ENCODE data around the gene CARTPT.

CARTPT gene

GRCh38 chr5:71740015-71740753, 21.1 kb downstream of the CARTPT start:
- Histone ChIP-seq H3K9ac (ENCODE audit: low read length) (no peak overlapping the region), H3K4me1 (ENCODE audit: control insufficient read depth, insufficient read depth, low read length) (no peaks in the 10 kb centered on the region), H3K27ac (ENCODE audit: low read depth, low read length) (no peak overlapping the region), H3K27me3 (ENCODE audit: control insufficient read depth, insufficient read depth, low read length) (no peaks in the 10 kb centered on the region), H3K36me3 (ENCODE audit: control insufficient read depth, insufficient read depth, low read length) (no peaks in the 10 kb centered on the region), H3K4me3 (ENCODE audit: low read length) (no peak overlapping the region)

GRCh38 chr5:71743155-71743554, 24.1 kb downstream of the CARTPT start:
- Histone ChIP-seq H3K36me3 (ENCODE audit: control insufficient read depth, insufficient read depth, low read length) (no peaks in the 10 kb centered on the region), H3K27me3 (ENCODE audit: control insufficient read depth, insufficient read depth, low read length) (no peaks in the 10 kb centered on the region), H3K4me1 (ENCODE audit: control insufficient read depth, insufficient read depth, low read length) (no peaks in the 10 kb centered on the region), H3K9ac (ENCODE audit: low read length) (no peak overlapping the region), H3K4me3 (ENCODE audit: low read length) (no peak overlapping the region), H3K27ac (ENCODE audit: low read depth, low read length) (peak overlapping the region; percentile 34)

- Histone ChIP-seq H3K4me1 (ENCODE audit: control insufficient read depth, insufficient read depth, low read length) (no peaks in the 10 kb centered on the region), H3K27ac (ENCODE audit: low read depth, low read length) (no peak overlapping the region), H3K27me3 (ENCODE audit: control insufficient read depth, insufficient read depth, low read length) (no peaks in the 10 kb centered on the region)
These were observed 25.1 kb downstream of the CARTPT start for GRCh38 chr5:71744009-71744790.

GRCh38 chr5:71747182-71747581, 28.1 kb downstream of the CARTPT start:
- H3K4me1 ChIP-seq (ENCODE audit: control insufficient read depth, insufficient read depth, low read length): no peaks in the 10 kb centered on the region
- H3K4me3 ChIP-seq (ENCODE audit: low read length): no peak overlapping the region
- H3K27ac ChIP-seq (ENCODE audit: low read depth, low read length): no peak overlapping the region
- H3K36me3 ChIP-seq (ENCODE audit: control insufficient read depth, insufficient read depth, low read length): no peaks in the 10 kb centered on the region
- no peak overlapping the region for H3K9ac ChIP-seq (ENCODE audit: low read length)
- no peaks in the 10 kb centered on the region for H3K27me3 ChIP-seq (ENCODE audit: control insufficient read depth, insufficient read depth, low read length)

More at GRCh38 chr5:71744009-71744790, 25.1 kb downstream of the CARTPT start:
- H3K4me3 ChIP-seq (ENCODE audit: low read length): no peak overlapping the region
- H3K9ac ChIP-seq (ENCODE audit: low read length): no peak overlapping the region
- H3K36me3 ChIP-seq (ENCODE audit: control insufficient read depth, insufficient read depth, low read length): no peaks in the 10 kb centered on the region

GRCh38 chr5:71748360-71748759, 29.3 kb downstream of the CARTPT start:
- no peaks in the 10 kb centered on the region for H3K27me3 ChIP-seq (ENCODE audit: control insufficient read depth, insufficient read depth, low read length)
- no peak overlapping the region for H3K4me3 ChIP-seq (ENCODE audit: low read length)
- H3K27ac ChIP-seq (ENCODE audit: low read depth, low read length): no peak overlapping the region
- H3K4me1 ChIP-seq (ENCODE audit: control insufficient read depth, insufficient read depth, low read length): no peaks in the 10 kb centered on the region
- no peaks in the 10 kb centered on the region for H3K36me3 ChIP-seq (ENCODE audit: control insufficient read depth, insufficient read depth, low read length)
- no peak overlapping the region for H3K9ac ChIP-seq (ENCODE audit: low read length)

GRCh38 chr5:71751422-71751821, 32.3 kb downstream of the CARTPT start:
- no peak overlapping the region for H3K9ac ChIP-seq (ENCODE audit: low read length)
- H3K27ac ChIP-seq (ENCODE audit: low read depth, low read length): no peak overlapping the region
- H3K4me3 ChIP-seq (ENCODE audit: low read length): no peak overlapping the region

GRCh38 chr5:71752441-71753190, 33.5 kb downstream of the CARTPT start:
- no peaks in the 10 kb centered on the region for H3K27me3 ChIP-seq (ENCODE audit: control insufficient read depth, insufficient read depth, low read length)
- H3K9ac ChIP-seq (ENCODE audit: low read length): no peak overlapping the region
- no peaks in the 10 kb centered on the region for H3K36me3 ChIP-seq (ENCODE audit: control insufficient read depth, insufficient read depth, low read length)
- no peak overlapping the region for H3K27ac ChIP-seq (ENCODE audit: low read depth, low read length)
- H3K4me1 ChIP-seq (ENCODE audit: control insufficient read depth, insufficient read depth, low read length): no peaks in the 10 kb centered on the region
- H3K4me3 ChIP-seq (ENCODE audit: low read length): no peak overlapping the region

More at GRCh38 chr5:71751422-71751821, 32.3 kb downstream of the CARTPT start:
- Histone ChIP-seq H3K36me3 (ENCODE audit: control insufficient read depth, insufficient read depth, low read length) (no peaks in the 10 kb centered on the region), H3K27me3 (ENCODE audit: control insufficient read depth, insufficient read depth, low read length) (no peaks in the 10 kb centered on the region), H3K4me1 (ENCODE audit: control insufficient read depth, insufficient read depth, low read length) (no peaks in the 10 kb centered on the region)

- Histone ChIP-seq H3K4me1 (ENCODE audit: control insufficient read depth, insufficient read depth, low read length) (no peaks in the 10 kb centered on the region), H3K27me3 (ENCODE audit: control insufficient read depth, insufficient read depth, low read length) (no peaks in the 10 kb centered on the region), H3K36me3 (ENCODE audit: control insufficient read depth, insufficient read depth, low read length) (no peaks in the 10 kb centered on the region), H3K4me3 (ENCODE audit: low read length) (peak overlapping the region; percentile 47), H3K27ac (ENCODE audit: low read depth, low read length) (no peak overlapping the region), H3K9ac (ENCODE audit: low read length) (no peak overlapping the region)
These were observed 38.8 kb downstream of the CARTPT start for GRCh38 chr5:71757590-71758543.

- H3K4me1 ChIP-seq (ENCODE audit: control insufficient read depth, insufficient read depth, low read length): no peaks in the 10 kb centered on the region
- no peak overlapping the region for H3K4me3 ChIP-seq (ENCODE audit: low read length)
- H3K36me3 ChIP-seq (ENCODE audit: control insufficient read depth, insufficient read depth, low read length): no peaks in the 10 kb centered on the region
- no peak overlapping the region for H3K9ac ChIP-seq (ENCODE audit: low read length)
- no peaks in the 10 kb centered on the region for H3K27me3 ChIP-seq (ENCODE audit: control insufficient read depth, insufficient read depth, low read length)
- H3K27ac ChIP-seq (ENCODE audit: low read depth, low read length): no peak overlapping the region
These were observed 43.8 kb downstream of the CARTPT start for GRCh38 chr5:71762826-71763225.

GRCh38 chr5:71767661-71768060, 48.6 kb downstream of the CARTPT start:
- Histone ChIP-seq H3K4me3 (ENCODE audit: low read length) (no peak overlapping the region), H3K36me3 (ENCODE audit: control insufficient read depth, insufficient read depth, low read length) (no peaks in the 10 kb centered on the region), H3K9ac (ENCODE audit: low read length) (no peak overlapping the region), H3K27ac (ENCODE audit: low read depth, low read length) (no peak overlapping the region), H3K27me3 (ENCODE audit: control insufficient read depth, insufficient read depth, low read length) (no peaks in the 10 kb centered on the region), H3K4me1 (ENCODE audit: control insufficient read depth, insufficient read depth, low read length) (no peaks in the 10 kb centered on the region)

GRCh38 chr5:71769287-71769686, 50.2 kb downstream of the CARTPT start:
- H3K4me1 ChIP-seq (ENCODE audit: control insufficient read depth, insufficient read depth, low read length): no peaks in the 10 kb centered on the region
- no peaks in the 10 kb centered on the region for H3K27me3 ChIP-seq (ENCODE audit: control insufficient read depth, insufficient read depth, low read length)
- no peak overlapping the region for H3K27ac ChIP-seq (ENCODE audit: low read depth, low read length)

More at GRCh38 chr5:71769287-71769686, 50.2 kb downstream of the CARTPT start:
- no peak overlapping the region for H3K9ac ChIP-seq (ENCODE audit: low read length)
- H3K4me3 ChIP-seq (ENCODE audit: low read length): no peak overlapping the region
- no peaks in the 10 kb centered on the region for H3K36me3 ChIP-seq (ENCODE audit: control insufficient read depth, insufficient read depth, low read length)

Data from rectal smooth muscle tissue (tissue), 1 donor.